Measurements from ENCODE around the gene MYO7A.

GRCh38 chr11:77142091-77142975 is 14.3 kb downstream of the MYO7A start:
- TF ChIP-seq CTCF (IDR thresholded peaks at IDR 0.05) = no peak
- TF ChIP-seq EZH2 (IDR thresholded peaks at IDR 0.05; ENCODE audit: borderline replicate concordance, insufficient read depth, low read depth, low read length, poor library complexity, severe bottlenecking) = no peak
